Type B pancreatic cell (in vitro differentiated cells): ENCODE measurements around the gene C10orf90. TPM values are rescaled to one million over a fixed set of nuclear protein-coding genes. Genes with fewer than 3 reads are reported as not detected.
"Not testable (repeated sequence)": the region's sequence is repeated elsewhere in the genome, so short reads cannot be mapped to it uniquely, and the experiment has no call there.

Experiments
- DNase-seq: peaks from one replicate; pipeline ENCODE4 v3.0.0; 2021; ENCODE audit warnings: mixed read lengths; ENCODE audit not compliant: unreplicated experiment; ENCODE audit errors: extremely low spot score
- H3K27ac Mint-ChIP-seq: 2 replicates; pipeline ENCODE4 v1.8.0; 2021; ENCODE audit warnings: mild to moderate bottlenecking, mixed read lengths
- H3K27me3 Mint-ChIP-seq: 2 replicates; pipeline ENCODE4 v1.8.0; 2021; ENCODE audit warnings: mixed read lengths
- H3K36me3 Mint-ChIP-seq: 2 replicates; pipeline ENCODE4 v1.8.0; 2021; ENCODE audit warnings: mixed read lengths
- H3K4me1 Mint-ChIP-seq: one replicate; pipeline ENCODE4 v1.8.0; 2021; ENCODE audit warnings: mixed read lengths; ENCODE audit not compliant: unreplicated experiment
- H3K4me3 Mint-ChIP-seq: 2 replicates; pipeline ENCODE4 v1.8.0; 2021; ENCODE audit warnings: mild to moderate bottlenecking, mixed read lengths
- H3K9me3 Mint-ChIP-seq: 2 replicates; pipeline ENCODE4 v1.8.0; 2021; ENCODE audit warnings: mixed read lengths
- total RNA-seq: library from RNA; stranded (reverse); gene quantifications from 2 replicates; pipeline ENCODE4 v1.2.1, GENCODE V29; 2021; ENCODE audit warnings: low replicate concordance
- TF ChIP-seq, protein P1 (sequence below): fragments of 200-600 bp; sonication (generic); conservative IDR thresholded peaks from 2 replicates; pipeline ENCODE4 v1.5.0; 2021; ENCODE audit warnings: antibody characterized with exemption, mild to moderate bottlenecking

Gene C10orf90
- total RNA-seq, 1 donor from 2014 or later, result 1.5 TPM

DNA sequence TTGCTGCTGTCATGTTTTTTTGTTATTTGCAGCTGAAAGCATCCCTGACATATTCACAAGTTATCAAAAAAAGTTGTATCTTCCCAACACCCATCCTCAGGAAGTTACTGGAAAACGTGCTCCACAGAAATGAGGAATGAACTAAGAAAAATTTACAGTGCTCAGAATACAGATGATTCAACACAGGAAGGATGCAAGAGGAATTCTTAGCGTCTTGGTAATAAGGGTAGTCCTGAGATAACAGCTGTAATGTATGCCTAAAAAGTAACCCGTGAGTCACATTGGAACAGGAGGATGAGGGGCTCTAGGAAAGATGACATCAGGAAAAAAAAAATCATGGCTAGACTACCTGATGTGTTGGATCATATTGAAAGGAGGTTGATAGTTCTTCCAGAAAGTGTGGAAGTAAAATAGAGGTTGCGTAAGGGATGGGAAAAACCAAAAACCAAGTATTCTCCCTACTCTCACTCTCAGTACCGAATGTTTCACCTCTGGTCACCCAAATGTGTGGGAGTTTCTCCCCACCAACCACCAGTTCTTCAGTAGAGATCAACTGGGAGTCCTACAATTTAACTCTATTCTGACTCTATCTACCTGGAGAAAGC, 286.1 kb downstream of the C10orf90 start:
- Mint-ChIP-seq H3K4me1 (peaks cover 11% of the 10 kb centered on the region), H3K36me3 (peaks cover 9% of the 10 kb centered on the region), H3K27ac (no peak overlapping the region), H3K4me3 (no peak overlapping the region), H3K27me3 (peaks cover 42% of the 10 kb centered on the region), H3K9me3 (peaks cover 5% of the 10 kb centered on the region)
- TF ChIP-seq, protein P1, sequence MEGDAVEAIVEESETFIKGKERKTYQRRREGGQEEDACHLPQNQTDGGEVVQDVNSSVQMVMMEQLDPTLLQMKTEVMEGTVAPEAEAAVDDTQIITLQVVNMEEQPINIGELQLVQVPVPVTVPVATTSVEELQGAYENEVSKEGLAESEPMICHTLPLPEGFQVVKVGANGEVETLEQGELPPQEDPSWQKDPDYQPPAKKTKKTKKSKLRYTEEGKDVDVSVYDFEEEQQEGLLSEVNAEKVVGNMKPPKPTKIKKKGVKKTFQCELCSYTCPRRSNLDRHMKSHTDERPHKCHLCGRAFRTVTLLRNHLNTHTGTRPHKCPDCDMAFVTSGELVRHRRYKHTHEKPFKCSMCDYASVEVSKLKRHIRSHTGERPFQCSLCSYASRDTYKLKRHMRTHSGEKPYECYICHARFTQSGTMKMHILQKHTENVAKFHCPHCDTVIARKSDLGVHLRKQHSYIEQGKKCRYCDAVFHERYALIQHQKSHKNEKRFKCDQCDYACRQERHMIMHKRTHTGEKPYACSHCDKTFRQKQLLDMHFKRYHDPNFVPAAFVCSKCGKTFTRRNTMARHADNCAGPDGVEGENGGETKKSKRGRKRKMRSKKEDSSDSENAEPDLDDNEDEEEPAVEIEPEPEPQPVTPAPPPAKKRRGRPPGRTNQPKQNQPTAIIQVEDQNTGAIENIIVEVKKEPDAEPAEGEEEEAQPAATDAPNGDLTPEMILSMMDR, result no peak
- DNase-seq, result no peak

DNA sequence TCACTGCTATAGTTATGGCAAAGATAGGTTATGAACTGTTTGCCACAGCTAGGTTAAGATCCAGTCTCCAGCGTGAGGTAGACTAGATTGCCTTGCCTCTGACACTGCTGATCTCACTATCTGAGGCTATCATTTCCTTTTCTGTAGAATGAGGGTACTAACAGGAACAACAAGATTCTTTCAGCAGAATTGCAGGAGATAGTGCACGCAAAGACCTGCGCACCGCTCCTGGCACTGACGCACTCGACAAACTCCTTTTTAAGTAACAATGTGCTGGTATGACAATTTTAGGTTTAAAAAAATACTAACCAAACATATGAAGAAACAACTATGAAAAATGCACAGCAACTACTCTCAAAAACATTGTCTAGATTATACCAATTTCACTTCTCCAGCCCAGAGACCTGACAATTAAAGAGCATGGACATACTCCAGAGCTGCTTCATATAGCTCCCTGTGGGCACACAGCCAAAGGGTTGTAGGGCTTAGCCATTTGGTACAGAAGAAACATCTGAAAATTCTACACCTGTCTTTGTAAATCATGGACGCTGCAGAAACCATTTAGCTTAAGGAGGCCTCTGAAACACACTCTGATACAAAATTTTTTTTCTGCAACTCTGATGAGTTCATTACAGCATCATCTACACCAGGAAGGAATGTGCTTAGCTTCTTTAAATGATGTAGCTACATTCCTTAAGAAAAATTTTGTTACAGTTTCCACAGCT, 290.0 kb downstream of the C10orf90 start:
- TF ChIP-seq, protein P1, result no peak
- H3K36me3 Mint-ChIP-seq, result peaks cover 3% of the 10 kb centered on the region
- peaks cover 5% of the 10 kb centered on the region for H3K9me3 Mint-ChIP-seq
- H3K4me1 Mint-ChIP-seq, result no peaks in the 10 kb centered on the region
- peaks cover 13% of the 10 kb centered on the region for H3K27me3 Mint-ChIP-seq
- DNase-seq, result no peak
- peak overlapping the region; percentile 87 for H3K27ac Mint-ChIP-seq
- peak overlapping the region; percentile 23 for H3K4me3 Mint-ChIP-seq

DNA sequence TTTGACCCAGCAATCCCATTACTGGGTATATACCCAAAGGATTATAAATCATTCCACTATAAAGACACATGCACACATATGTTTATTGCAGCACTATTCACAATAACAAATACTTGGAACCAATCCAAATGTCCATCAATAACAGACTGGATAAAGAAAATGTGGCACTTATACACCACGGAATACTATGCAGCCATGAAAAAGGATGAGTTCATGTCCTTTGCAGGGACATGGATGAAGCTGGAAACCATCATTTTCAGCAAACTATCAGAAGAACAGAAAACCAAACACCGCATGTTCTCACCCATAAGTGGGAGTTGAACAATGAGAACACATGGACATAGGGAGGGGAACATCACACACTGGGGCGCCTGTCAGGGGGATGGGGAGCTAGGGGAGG, 291.3 kb downstream of the C10orf90 start:
- not testable (repeated sequence) for H3K27me3 Mint-ChIP-seq, H3K36me3 Mint-ChIP-seq, H3K4me1 Mint-ChIP-seq, DNase-seq, H3K4me3 Mint-ChIP-seq, H3K27ac Mint-ChIP-seq
- H3K9me3 Mint-ChIP-seq, result peaks cover 11% of the 10 kb centered on the region

DNA sequence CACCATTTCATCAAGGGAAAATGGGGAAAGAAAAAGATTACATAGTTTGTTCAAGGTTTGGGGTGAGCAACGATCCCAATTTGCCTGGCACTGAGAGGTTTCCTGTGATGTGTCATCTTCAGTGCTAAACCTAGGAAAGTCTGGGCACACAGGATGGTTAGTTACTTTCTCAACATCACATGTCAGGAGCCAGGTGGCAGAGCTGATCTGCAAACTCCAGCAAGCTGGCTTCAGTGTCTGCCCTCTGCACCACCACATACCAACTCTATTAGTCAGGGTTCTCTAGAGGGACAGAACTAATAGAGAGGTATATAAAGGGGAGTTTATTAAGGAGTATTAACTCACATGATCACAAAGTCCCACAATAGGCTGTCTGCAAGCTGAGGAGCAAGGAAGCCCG, 293.5 kb downstream of the C10orf90 start:
- H3K9me3 Mint-ChIP-seq, result peaks cover 11% of the 10 kb centered on the region
- DNase-seq, result no peak
- H3K36me3 Mint-ChIP-seq, result peaks cover 4% of the 10 kb centered on the region
- no peak overlapping the region for H3K4me3 Mint-ChIP-seq
- TF ChIP-seq, protein P1, result no peak
- no peaks in the 10 kb centered on the region for H3K4me1 Mint-ChIP-seq
- H3K27ac Mint-ChIP-seq, result no peak overlapping the region
- H3K27me3 Mint-ChIP-seq, result no peaks in the 10 kb centered on the region

DNA sequence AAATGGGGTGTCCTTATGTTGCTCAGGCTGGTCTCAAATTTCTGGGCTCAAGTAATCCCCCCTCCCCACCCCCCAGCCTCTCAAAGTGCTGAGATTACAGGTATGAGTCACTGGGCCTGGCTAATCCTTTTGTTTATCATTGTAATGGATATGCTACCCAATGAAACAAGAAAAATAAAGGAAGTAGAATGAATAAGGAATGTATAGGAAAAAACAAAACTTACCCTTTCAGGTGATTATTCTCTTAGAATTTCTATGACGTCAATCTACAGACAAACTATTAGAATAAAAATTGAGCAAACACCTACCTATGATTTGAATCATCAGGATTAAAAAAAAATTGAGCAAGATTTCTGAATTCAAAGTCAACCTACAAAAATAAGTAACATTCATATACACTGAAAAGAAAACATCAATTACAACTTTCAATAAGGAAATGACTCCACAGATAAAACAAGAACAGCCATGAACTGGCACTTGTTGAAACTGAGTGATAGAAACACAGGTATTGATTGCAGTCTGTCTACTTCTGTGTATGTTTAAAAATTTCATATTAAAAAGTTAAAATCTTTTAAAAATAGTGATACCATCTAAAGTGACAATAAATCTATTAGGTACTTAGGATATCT, 294.5 kb downstream of the C10orf90 start:
- H3K36me3 Mint-ChIP-seq, result peaks cover 4% of the 10 kb centered on the region
- no peaks in the 10 kb centered on the region for H3K4me1 Mint-ChIP-seq
- H3K4me3 Mint-ChIP-seq, result no peak overlapping the region
- DNase-seq, result no peak
- H3K27ac Mint-ChIP-seq, result no peak overlapping the region
- TF ChIP-seq, protein P1, result no peak
- no peaks in the 10 kb centered on the region for H3K27me3 Mint-ChIP-seq
- peaks cover 11% of the 10 kb centered on the region for H3K9me3 Mint-ChIP-seq

DNA sequence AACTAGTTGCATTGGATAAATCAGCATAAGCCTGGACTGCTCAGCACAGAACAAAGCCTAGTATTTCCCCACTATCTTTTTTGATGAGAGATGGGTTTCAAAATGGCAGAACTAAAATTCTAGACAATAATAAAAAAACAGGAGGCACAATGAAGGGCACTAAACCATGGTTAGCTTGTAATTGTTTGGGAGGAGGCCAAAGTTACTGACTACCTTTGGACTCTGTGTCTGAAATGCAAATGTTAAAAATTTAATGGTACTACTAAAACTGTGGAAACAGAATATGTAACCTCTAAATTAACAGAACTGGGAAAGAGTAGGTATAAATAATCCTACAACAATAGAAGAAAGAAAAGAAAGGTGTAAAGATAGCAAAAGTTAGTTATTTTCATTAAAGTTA, 295.2 kb downstream of the C10orf90 start:
- H3K27ac Mint-ChIP-seq, result no peak overlapping the region
- peaks cover 11% of the 10 kb centered on the region for H3K9me3 Mint-ChIP-seq
- H3K27me3 Mint-ChIP-seq, result no peaks in the 10 kb centered on the region

More for the DNA sequence above, 295.2 kb downstream of the C10orf90 start:
- Mint-ChIP-seq H3K4me3 (no peak overlapping the region), H3K4me1 (no peaks in the 10 kb centered on the region), H3K36me3 (peaks cover 4% of the 10 kb centered on the region)
- TF ChIP-seq, protein P1, result no peak
- DNase-seq, result no peak
